ENCODE data around the gene FUT8.

Gene FUT8

DNA sequence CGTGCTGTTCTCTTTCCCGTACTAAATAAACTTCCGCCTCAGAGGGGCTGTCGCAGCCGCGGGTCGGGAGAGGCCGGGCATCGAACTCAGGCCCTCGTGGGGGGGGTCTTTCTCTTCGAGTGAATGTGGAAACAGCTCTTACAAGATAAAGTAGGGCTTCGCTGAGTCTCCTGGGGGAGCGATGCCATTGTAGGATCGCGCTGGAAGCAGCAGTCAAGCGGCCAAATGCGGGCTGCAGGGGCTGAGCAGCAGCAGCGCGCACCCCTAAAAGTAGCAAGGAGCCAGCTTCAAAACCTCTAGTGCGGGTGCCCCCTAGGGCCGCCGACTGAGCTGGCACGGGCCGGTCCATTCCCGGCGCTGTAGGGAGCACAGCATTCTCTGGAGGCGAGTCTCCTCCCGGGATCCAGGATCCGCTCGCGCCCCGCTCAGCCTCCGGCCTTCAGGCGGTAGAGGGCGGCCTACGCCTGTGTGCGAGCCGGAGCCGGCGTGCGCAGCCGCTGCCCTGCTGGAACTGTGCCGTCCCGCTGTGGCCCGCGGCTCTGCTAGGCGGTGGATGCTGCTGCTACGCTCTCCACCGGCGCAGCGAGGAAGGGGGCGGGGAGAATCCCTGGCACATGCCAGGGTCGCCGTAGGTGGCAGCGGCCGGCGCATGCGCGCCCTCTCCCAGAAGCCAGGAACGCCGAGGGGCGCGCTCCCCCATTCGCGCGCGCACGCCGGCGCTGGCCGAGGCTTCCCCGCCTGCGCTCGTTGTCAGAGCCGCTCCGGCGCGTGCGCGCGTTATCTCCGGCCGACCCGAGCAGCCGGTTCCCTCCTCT lies at the start of gene FUT8:
Gene FUT8 (plus strand): TSS at position 699 of the 815 bp plus-strand sequence. CDS start 148,834 bp downstream, outside the sequence.
- DNase-seq = peak; percentile 96

DNA sequence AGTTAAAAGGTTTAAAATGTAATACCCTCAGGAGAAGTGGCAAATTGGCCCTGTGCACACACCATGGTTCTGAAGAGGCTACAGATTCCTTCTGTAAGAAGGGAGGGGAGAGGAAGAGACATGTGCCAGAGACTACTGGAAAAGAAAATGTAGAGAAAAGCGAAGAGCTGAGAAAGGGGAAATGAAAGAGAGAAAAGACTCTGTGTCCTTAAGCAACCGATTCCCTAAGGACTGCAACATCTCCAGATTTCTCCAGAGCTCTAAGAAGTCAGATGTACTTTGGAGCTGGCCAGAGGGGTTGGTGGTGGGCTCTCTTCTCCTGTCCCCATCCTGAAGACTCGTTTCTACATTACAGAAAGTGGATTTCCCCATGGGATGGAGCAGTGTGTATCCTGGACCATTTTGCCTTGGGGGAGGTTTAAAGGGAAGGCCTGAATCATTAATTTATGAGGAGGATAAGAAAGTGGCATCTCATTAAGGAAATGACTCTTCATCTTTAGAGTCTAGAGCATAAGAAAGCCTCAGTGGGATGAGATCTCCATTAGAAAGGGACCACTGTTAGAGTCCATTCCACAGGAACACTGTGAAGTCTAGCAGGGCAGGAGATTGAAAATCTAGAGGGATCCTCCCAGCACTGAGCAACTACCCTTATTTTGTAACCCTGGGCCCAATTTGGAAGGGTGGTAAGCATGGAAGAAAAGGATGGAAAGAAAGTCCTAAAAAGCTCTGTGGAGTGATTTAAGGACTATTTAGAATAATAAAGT lies 45.5 kb upstream of the FUT8 start:
- no peak for DNase-seq

DNA sequence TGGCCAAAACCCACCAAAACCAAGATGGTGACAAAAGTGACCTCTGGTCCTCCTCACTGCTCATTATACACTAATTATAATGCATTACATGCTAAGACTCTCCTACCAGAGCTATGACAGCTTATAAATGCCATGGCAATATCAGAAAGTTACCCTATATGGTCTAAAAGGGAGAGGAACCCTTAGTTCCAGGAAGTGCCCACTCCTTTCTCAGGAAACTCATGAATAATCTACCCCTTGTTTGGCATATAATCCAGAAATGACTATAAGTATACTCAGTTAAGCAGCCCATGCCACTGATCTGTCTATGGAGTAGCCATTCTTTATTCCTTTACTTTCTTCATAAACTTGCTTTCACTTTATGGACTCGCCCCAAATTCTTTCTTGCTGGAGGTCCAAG lies 43.0 kb upstream of the FUT8 start:
- no peak for DNase-seq

DNA sequence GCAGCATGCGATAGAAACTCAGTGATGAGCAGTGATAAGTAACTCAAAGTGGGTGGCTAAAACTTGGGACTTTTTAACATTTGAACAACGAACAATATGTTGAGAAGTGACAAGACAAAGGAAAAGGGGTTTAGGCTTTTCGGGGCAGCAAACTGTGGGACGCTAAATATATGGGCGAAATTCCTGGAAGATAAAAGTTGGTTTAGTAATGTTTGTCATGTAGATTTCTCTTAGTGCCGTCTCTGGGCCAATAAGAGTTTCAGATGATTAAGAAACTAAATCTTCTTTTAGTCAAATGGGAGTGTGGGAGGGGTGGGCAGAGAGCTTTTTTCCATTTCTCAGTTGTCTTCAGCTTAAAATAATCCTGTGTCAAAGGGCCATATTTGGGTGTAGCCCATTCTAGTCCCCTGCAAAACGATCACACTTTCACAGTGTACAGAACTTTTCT lies 41.7 kb upstream of the FUT8 start:
- DNase-seq = no peak

DNA sequence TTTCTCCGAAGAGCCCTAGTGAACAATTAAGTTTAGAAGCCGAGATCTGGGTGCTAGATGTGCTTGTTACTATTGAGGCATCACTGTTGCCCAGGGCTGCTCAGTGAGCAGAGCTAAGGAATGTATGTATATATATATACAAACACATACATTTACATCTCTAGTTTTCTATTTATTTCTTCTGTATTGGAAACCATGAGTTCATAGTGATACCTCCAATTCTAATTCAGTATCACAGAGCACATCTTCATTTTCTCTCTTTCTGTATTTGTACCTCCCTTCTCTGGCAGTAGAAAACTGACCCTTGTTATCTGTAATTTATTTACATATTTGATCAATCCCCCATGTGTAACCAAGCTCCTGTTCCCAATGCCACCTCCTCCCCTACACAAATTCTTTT lies 40.7 kb upstream of the FUT8 start:
- DNase-seq = no peak

DNA sequence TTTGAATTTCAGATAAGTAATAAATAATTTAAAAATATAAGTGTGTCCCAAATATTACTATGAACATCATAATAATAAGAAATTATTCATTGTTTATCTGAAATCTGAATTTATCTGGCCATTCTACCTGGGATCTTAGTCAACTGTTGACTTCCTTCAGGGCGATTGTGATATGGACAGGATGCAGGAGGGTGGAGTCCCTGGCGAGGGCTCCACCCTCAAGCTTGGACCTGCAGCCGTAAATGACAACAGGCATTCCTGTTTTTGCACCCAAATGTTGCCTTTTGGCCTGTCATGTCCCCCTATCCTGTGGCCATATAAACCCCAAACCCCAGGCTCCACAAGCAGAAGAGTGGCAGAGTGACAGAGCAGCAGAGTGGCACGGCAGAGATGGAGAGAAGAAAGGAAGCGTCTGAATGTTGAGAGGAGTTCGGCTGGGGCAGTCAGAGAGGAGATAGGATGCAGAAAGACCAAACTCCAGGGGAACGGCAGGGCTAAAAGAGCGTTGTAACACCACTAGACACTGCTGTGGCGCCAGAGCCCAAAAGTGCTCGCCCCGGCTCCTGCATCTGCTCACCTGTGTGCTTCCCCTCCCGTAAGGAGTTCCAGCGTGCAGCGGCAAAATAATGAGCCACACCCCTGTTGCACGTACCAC lies 39.4 kb upstream of the FUT8 start:
- no peak for DNase-seq

DNA sequence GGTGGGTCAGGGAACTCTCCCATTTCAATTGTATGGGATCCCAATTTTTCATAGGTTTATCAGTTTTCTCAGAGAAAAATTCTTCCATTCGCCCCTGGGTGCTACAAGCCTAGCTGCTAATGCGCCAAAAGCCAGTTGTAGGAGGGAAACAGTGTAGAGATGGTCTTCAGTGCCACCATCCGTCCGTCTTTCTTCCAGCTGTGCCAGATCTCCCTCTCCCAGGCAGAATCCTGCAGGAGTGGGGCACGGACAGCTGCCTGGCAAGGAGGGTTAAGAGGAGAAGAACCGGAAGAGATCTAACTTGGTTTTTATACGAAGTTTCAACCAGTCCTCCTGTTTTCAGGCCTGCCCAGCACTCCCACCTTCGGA lies 38.9 kb upstream of the FUT8 start:
- no peak for DNase-seq

DNA sequence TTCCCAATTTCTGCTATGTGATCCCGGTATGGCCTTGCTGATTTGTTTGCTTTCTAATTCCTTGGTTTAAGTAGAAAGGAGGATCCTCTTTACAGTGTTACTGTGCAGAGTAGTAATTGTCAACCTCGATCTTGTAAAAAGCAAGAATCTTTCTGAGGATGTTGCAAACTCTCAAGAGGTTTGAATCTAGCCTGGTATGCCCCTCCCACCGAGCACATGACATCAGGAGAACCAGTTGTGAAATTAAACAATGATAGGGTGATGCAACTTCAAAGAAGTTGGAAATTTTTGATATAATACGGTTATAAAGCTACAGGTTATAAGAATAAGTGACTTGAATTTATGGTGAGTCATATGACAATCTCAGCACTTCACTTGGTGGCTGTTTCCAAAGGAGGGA lies 35.0 kb upstream of the FUT8 start:
- DNase-seq = no peak

DNA sequence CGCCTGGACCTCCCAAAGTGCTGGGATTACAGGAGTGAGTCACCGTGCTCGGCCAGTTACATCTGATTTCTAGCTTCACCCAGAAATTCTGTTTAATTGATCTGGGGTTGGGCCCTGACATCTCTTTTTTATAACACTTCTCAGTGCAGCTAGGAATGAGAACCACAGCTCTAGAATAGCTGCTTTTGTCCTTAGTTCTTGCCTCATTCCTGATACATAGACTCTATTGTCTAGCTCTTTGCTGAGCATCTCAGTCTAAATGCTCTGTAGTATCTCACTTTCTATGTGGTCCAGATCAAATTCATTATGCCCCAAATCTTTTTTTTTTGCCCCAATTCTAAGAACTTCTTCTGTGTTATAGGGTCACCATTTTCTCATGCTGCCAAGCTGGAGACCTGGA lies 29.9 kb upstream of the FUT8 start:
- no peak for DNase-seq

DNA sequence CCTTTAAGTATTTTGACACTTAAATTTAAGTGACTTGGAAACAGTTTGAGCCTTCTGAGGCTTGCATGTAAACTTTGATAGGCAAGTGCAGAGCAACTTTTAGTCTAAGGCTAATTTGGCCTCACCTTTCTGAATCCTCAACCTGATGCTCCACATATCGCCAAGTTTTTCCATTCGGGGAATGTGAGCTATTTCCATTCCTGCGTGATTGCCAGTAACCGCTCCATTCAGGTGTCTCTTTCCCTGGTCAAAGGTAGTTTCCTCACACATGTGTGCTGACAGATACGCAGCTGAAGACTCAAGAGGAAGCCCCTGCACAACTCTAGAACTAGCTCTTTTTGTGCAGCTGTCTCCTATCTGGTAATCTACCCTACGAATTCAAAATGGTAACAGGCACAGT lies 25.4 kb upstream of the FUT8 start:
- no peak for DNase-seq

DNA sequence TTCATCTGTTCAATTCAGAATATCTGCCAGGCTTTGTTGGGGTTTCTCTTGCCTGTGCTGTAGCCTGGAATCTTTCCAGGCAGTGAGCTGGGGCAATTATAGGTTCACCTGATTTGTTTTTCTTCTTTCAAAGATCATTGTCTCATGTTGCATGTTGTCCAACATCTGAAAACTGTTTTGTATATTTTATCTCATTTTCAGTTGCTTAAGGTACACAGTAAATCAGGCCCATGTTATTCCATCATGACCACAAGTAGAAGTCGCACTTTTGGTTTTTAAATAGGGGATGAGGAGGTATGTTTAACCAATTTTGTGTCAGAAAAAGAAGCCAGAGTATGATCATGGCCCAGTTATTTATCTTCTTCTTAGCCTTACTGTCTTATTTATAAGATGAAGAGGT lies 24.9 kb upstream of the FUT8 start:
- DNase-seq = no peak

DNA sequence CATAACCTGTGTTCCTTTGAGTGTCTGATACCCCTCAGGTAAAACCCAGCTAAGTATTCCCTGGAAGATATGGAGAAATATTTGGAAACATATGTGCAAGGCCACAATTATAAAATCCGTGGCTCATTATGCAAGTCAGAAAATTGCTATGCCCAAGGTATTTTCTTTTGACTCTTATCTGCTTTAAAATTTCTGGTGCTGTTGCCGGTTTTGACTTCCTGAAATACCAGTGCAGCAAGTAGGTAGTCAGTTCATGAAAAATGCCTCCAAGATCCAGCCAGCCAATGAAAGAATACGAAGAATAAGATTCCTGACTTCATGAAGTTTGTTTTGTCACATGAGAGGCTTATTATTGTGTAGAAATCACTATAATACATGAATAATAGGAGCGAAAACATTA lies 20.2 kb upstream of the FUT8 start:
- DNase-seq = no peak

DNA sequence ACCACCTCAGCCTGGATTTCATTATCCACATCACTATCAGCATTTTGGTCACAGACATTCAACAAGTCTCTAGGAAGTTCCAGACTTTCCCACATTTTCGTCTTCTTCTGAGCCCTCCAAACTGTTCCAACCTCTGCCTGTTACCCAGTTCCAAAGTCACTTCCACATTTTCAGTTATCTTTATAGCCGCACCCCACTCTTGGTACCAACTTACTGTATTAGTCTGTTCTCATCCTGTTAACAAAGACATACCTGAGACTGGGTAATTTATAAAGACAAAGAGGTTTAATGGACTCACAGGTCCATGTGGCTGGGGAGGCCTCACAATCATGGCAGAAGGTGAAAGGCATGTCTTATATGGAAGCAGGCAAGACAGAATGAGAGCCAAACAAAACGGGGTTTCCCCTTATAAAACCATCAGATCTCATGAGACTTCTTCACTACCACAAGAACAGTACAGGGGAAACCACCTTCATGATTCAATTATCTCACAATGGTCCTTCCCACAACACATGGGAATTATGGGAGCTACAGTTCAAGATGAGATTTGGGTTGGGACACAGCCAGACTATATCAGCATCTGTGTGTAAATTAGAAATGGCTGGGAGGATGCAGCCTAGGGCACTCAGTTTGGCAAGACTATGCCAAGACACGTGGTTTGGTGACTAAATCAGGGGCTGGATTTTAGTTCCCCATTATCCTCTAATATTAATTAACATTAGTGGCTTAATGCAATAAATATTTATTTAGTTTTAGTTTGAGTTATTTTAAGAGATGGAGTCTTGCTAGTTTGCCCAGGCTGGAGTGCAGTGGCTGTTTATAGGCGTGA lies 16.2 kb upstream of the FUT8 start:
- no peak for DNase-seq

DNA sequence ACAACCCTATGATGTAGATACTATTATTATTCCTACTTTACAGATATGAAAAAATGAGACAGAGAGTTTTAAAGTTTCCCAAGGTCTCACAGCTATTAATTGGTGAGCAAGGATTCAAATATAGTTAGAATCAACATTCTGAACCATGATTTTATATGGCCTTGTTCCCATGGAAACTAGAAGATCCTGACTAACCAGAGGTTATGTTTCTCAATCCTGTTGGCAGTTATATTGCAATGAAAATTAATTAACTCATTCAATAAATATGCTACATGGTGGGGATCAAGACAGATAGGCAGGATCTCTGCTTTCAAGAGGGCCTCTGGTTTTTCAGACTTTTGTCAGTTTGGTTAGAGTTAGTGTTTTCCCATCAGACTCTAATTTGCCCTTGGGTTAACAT lies 9.3 kb upstream of the FUT8 start:
- no peak for DNase-seq

DNA sequence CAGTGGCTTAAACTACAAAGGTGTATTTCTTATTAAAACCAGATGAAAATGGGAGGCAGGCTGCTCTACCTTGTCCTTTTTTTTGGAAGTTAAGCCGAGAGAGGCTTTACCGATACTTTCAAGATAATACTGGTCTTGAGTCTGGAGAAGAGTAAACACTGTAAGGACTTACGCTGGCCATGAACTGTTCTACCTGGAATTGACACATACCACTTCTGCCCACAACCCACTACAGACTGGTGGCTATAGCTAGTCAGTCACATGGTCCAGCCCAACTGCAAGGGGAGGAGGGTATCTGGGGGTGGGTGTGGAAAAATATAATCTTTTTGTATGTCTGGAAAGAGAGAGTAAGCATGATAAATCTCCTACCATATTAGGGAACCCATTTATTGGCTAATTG lies 4.4 kb upstream of the FUT8 start:
- no peak for DNase-seq

DNA sequence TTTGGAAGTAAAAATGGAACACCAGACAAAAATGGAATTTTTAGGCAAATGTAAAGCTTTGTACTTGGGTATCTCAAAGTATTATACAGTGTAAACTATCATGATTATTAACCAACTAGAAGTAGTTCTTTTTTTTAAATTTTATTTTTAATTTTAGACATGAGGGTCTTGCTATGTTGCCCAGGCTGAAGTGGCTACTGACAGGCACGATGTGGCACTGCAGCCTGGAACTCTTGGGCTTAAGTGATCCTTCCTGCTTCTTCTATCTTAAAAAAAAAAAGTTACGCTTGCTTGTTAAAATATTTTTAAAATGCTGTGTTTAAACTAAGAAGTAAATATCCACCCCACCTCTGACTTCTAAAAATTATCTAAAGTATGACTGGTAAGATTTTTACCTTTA lies 1.9 kb upstream of the FUT8 start:
- no peak for DNase-seq

DNA sequence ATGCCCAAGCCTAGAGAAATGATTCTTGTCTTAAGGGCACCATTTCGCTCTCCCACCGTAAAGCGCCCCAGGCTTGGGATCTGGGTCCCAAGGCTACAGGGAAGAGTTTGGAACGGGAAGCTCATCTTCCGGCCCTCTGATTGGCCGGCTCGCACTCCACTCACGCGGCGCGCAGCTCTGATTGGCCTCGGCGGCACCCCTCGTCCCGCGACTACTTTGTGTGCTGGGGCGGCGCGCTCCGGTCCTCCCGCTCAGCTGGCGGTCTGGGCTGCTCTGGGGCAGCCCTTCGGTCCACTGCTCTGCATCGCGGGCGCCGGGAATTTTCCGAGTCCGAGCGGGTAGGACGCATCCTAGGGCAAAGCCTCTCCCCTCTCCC lies 886 bp upstream of the FUT8 start:
- DNase-seq = peak; percentile 91

DNA sequence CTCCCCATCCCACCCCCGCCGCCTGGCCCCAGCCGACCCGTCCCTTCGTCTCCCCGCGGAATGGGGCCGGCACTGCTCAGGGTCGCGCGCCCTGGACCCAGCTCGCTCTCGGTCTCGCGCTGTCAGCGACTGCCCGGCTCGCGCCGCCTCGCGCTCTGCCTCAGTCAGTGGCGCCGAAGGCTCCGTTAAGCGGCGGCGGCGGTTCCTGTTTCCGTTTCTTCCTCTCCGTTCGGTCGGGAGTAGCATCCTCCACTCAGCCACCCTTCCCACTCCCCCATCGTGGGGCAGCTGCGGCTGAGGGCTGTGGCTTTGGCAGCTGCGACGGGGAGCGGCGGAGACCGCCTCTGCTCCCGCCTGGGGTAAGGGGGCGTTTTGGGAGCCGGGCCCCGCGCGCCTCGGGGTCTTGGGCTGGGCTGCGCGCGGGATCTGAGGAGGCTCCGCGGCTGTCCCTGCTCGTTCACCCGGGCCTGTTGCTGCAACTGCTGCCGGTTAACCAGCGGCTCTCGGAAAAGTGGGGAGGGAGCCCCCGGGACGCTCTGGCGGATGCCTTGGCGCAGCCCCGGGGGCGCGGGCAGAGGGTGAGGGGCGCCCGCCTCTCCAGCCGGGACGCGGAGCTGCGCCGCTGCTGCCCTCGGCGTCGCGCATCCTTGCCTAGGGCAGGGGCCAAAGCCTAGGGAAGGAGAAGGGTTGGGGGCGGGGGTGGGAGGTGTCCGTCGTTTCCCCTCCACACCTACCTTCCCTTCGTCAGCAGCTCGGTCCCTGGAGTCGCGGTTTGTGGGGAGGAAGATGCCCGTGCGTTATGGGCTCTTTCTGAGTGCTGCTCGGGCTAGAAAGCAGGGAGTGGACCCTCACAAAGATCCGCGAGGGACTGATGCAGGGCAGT lies 567 bp downstream of the FUT8 start:
- DNase-seq = peak; percentile 73

DNA sequence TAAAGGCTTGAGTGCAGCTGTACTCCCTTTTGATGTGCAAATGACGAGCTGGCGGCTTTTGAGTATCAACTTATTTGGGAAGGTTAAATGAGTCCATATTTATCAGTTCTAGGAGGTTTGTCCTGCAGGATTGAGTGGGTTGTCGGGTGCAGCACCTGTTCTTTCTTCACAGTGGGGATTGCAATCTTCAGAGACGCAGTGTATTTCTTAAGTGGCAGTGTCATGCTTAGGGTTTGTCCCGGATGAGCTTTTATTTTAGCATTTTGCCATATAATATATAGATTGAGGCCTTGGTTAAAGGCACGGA lies 1.2 kb downstream of the FUT8 start:
- DNase-seq = no peak

DNA sequence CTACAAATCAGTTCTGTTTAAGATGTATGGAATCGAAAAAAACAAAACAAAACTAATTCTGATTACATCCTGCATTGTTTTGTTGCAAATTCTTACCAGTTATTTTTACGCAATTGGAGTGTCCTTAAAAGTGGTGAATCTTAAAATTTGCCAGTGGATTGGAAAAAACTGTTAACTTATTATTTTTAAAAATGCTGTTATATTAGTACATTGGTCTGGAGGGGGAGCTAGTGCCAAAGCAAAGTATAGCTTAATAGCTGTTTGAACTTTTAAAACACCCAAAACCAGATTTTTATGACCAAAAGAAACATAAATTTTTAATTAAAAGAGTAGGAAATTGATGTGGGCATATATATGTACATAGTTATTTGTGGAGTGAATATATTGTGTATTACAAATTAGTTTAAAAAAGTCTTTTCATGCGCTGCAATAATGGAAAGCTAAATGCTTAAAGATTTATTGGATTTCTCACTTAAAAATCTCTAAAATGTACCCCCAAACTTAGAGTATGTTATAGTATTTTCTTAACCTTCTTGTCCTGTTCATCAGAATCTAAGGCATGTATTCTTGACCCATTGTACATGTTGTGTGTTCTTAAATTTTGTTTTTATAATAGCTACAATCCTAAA lies 2.5 kb downstream of the FUT8 start:
- DNase-seq = no peak

DNA sequence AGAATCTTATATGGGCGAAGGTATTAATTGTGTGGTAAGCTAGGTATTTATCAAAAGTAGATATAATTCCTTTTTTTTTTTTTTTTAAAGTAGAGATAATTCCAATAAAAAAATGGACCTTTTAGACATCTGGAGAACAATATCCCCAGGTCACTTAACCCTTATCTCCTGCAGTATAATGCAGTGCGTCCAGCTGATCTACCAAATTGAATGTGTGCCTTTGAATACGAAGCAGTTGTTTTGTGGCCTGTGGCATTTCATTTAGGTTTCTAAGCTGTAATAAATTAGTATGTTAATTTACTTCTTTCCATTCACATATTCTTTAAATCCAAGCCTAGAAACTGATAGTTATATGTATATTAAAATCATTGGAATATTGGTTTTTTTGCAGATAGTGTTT lies 3.1 kb downstream of the FUT8 start:
- DNase-seq = no peak

All from activated CD8-positive, alpha-beta memory T cell treated with anti-CD3 and anti-CD28 coated beads for 24 hours (primary cell).